AG09309 (cell line): Measurements from ENCODE around the gene FAAP100.

Experiments used
- DNase-seq: peaks from one replicate; pipeline ENCODE4 v3.0.0-alpha.2; 2010; ENCODE audit warnings: low read depth
- H3K4me3 ChIP-seq: 2 replicates; pipeline ENCODE4 v1.5.1; 2011; ENCODE audit warnings: mild to moderate bottlenecking, low read depth, low read length, moderate library complexity; ENCODE audit not compliant: control insufficient read depth
- TF ChIP-seq, protein P1 (sequence below): IDR thresholded peaks from 2 replicates; pipeline ENCODE4 v1.5.1; 2011; ENCODE audit warnings: mild to moderate bottlenecking, low read depth, low read length, inconsistent platforms; ENCODE audit not compliant: insufficient read depth, control insufficient read depth; ENCODE audit errors: missing control alignments

The FAAP100 gene, protein sequence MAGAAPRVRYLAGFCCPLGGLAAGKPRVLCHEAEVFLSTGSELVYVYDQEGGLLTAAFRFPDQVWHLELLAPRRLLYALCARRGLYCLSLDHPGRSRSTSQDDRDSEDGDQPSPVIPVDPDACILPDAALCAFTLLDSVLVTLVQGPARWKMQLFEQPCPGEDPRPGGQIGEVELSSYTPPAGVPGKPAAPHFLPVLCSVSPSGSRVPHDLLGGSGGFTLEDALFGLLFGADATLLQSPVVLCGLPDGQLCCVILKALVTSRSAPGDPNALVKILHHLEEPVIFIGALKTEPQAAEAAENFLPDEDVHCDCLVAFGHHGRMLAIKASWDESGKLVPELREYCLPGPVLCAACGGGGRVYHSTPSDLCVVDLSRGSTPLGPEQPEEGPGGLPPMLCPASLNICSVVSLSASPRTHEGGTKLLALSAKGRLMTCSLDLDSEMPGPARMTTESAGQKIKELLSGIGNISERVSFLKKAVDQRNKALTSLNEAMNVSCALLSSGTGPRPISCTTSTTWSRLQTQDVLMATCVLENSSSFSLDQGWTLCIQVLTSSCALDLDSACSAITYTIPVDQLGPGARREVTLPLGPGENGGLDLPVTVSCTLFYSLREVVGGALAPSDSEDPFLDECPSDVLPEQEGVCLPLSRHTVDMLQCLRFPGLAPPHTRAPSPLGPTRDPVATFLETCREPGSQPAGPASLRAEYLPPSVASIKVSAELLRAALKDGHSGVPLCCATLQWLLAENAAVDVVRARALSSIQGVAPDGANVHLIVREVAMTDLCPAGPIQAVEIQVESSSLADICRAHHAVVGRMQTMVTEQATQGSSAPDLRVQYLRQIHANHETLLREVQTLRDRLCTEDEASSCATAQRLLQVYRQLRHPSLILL

DNA sequence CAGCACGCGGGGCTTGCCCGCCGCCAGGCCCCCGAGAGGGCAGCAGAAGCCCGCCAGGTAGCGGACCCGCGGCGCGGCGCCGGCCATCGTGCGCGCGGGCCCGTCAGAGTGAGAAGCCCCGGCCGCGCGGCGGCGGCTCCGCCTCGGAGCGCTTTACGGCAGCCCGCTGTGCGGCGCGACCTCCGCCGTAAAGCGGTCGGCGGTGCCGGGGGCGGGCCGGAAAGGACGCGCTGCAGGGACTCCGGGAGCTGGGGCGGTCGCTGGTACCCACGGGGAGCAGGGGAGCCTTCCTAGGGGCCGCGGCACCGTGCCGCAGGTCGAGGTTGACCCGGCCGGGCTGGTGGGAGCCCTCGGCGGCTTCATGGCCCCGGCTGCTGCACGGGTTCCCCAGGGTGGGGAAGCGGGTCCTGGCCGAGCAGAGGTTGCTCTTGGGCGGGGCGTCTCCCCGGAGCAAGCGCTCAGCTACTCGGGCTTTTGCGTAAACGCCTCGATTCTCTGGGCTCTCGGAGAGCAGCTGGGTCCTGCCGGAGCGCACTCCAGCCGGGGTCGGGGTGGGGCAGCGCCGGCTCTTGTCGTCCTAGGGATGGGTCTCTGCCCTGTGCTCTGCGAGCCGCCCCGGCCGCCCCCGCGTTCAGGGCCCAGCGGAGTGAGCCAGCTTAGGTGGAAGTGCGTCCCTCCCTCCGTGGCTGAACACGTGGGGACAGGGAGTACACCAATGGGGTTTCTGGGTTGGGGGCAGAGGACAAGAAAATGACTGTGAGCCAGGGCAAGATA, at the start of gene FAAP100:
Gene FAAP100, minus strand, starts transcription at position 110 of the 774 bp plus-strand sequence. Its CDS starts 23 bp downstream, at position 87.
- TF ChIP-seq, protein P1, sequence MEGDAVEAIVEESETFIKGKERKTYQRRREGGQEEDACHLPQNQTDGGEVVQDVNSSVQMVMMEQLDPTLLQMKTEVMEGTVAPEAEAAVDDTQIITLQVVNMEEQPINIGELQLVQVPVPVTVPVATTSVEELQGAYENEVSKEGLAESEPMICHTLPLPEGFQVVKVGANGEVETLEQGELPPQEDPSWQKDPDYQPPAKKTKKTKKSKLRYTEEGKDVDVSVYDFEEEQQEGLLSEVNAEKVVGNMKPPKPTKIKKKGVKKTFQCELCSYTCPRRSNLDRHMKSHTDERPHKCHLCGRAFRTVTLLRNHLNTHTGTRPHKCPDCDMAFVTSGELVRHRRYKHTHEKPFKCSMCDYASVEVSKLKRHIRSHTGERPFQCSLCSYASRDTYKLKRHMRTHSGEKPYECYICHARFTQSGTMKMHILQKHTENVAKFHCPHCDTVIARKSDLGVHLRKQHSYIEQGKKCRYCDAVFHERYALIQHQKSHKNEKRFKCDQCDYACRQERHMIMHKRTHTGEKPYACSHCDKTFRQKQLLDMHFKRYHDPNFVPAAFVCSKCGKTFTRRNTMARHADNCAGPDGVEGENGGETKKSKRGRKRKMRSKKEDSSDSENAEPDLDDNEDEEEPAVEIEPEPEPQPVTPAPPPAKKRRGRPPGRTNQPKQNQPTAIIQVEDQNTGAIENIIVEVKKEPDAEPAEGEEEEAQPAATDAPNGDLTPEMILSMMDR, result no peak
- no peak for DNase-seq
- peak within 1 kb of the TSS; percentile 78 for H3K4me3 ChIP-seq

DNA sequence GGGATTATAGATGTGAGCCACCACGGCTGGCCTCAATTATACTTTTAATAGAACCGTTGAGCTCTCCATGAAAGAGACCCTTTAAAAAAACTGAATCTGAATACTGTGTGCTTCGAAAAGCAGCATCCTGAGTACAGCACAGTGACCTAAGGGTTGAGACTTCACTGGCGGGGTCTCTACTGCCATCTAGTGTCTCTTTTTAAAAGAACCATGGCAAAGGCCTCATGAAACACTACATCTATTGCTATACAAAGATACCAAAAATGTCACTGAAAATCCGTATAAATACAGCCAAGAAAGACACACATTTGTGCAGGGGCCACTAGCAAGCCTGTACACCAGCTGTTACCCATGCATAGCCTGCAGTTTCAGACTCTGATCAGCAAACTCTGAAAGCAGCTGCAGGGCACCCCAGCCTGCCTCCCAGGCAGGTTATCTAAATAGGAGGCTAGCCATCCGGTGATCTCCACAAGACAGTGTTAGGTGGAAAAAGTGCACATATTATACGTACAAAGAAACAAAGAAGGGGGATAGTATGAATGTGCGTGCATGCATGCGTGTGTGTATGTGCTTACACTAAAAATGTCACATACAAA, 49.5 kb upstream of the FAAP100 start:
- DNase-seq, result no peak
- no peak overlapping the region for H3K4me3 ChIP-seq
- TF ChIP-seq, protein P1, result peak; percentile 75

DNA sequence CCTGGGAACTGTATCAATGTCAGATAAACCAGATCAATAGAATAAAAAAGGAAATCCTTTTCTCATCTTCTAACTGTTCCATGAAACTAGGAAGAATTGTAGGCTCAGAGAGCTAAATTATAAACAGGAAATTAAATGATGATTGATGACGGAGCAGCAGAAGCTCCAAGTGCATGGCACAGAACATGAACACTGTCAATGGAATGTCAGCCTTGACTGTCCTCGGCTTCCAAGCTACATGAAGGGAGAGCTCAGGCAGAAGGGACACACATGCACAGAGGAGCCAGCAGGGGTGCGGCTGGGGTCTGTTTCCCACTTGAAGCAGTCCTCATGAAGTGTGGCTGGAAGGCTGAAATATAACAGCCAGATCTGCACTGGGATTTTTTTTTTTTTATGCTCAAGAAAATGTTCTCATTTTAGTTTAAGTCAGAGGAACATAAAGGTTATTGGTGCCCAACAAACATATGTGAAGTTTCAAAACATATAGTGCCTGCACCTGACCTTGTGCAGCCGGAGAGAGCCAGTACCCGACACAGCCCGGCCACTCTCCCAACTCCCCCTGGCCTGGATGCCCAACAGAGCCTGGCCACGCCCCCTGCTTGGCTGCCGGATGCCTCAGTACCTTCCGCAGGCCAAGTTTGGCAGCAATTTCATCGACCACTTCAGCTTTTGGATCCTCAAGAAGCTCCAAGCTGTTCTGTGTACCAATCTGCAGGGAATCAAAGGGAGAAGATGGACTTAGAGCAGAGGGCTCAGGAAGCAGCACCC, 47.8 kb upstream of the FAAP100 start:
- TF ChIP-seq, protein P1, result no peak
- H3K4me3 ChIP-seq, result no peak overlapping the region
- DNase-seq, result no peak

DNA sequence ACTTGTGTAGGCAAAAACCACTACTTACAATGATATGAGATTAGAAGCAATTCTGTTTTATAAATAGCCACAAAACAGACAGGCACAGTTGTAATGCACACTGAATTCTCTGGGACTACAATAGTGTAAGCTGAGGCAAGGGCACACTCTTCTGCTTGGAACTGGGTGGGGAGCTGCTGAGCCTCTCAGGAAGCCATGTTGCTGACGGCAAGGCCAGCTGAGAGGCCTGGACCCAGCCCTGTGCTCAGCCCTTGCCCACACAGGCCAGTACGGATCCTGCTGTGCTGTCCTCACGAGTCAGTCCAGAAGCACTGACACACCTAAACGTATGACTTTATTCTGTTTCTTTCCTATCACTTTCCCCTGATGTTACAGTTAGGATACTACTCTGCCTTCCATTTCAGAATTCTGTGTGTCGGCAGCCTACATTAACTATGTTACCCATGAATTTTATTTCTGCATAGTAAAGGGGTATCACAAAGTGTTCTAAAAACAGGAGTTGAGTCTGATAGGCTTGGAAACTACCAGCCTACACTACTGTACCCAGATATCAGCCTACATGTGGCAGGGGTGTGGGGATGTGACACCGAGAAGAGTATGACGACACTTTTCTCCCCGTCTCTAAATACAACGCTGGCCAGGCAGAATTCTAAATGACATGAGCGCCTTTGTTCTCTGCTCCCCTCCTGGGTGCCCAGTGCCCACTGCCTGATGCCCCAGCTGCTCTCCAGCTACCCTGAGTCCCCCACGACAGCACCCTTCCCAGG, 41.1 kb upstream of the FAAP100 start:
- no peak for DNase-seq
- H3K4me3 ChIP-seq, result no peak overlapping the region
- TF ChIP-seq, protein P1, result no peak

DNA sequence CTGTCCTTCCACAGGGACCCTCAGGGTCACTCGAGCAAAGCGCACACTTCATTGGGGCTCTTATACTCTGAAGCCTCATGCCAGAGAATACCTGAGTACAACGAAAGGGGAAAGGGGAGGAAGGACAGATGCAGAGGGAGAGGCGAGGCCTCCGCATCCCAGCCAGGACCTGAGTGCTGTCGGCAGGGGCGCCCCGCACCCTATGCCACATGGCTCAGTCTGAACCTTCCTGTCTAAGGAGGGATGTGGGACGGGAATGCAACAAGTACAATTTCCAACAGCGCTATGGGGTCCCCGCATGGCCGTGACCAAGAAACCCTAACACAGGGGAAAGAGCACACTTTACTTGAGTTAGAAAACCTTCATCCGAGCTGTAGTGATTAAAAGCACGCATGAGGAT, 39.8 kb upstream of the FAAP100 start:
- no peak for DNase-seq
- no peak overlapping the region for H3K4me3 ChIP-seq
- TF ChIP-seq, protein P1, result no peak
